GM19395 (cell line): ENCODE results near the gene OR2A2.

ENCODE experiments used
- ATAC-seq: cut with Tn5 transposase; IDR thresholded peaks from one replicate; pipeline ENCODE4 v1.9.1; 2021; ENCODE audit warnings: mild to moderate bottlenecking, moderate library complexity; ENCODE audit not compliant: unreplicated experiment

The OR2A2 gene

GRCh38 chr7:144134116-144134515, 24.7 kb downstream of the OR2A2 start:
- ATAC-seq = no peak

GRCh38 chr7:144137501-144137900, 28.1 kb downstream of the OR2A2 start:
- ATAC-seq = no peak

DNA sequence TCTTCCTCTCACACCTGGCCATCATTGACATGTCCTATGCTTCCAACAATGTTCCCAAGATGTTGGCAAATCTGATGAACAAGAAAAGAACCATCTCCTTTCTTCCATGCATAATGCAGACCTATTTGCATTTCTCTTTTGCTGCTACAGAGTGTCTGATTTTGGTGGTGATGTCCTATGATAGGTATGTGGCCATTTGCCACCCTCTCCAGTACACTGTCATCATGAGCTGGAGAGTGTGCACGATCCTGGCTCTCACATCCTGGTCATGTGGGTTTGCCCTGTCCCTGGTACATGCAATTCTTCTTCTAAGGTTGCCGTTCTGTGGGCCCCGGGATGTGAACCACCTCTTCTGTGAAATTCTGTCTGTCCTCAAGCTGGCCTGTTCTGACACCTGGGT, 32.8 kb downstream of the OR2A2 start:
- ATAC-seq = no peak

DNA sequence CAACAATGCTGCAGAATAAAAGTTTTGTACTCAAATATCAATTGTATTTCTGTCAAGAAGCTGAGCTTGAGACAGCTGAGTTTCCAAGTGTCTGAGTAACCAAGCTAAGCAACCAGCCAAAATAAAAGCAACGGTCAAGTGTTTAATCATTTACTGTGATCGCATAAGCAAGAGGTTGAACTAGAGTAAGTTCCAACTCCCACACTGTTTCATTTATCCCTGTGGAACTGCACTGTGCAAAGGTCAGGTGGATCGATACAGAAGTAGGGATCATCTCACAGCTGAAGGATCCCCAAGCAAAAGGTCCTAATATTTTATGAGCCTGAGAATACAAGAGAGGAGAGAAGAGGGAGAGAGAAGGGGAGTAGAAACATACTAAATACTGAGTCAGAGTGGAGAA, 35.0 kb downstream of the OR2A2 start:
- no peak for ATAC-seq

- no peak for ATAC-seq
Measured at GRCh38 chr7:144148224-144148827, 38.9 kb downstream of the OR2A2 start.

DNA sequence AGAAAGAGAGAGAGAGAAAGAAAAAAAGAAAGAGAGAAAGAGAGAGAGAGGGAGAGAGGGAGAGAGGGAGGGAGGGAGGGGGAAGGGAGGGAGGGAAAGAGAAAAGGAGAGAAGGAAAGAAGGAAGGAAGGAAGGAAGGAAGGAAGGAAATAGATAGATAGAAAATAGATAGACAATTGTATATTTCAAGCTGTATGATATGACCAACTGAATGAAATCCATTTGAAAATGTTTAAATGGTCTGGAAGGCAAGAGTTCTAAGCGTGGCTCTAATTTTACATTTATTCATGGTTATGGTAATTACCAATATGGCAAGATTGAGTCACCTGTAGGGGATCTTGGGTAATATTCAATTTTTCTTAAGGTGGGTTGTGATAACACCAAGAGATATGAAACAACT, 49.5 kb downstream of the OR2A2 start:
- no peak for ATAC-seq
